Measurements from ENCODE around the gene ZNRF1. TPM values are rescaled to one million over a fixed set of nuclear protein-coding genes. Genes with fewer than 3 reads are reported as not detected.

The ZNRF1 gene
- total RNA-seq, 2 donors from 2014 or later: 44.9 to 46.1 TPM

GRCh38 chr16:75017670-75018525 is 19.1 kb downstream of the ZNRF1 start:
- no peaks in the 10 kb centered on the region for H3K27me3 Mint-ChIP-seq (ENCODE audit: insufficient read depth)
- Histone ChIP-seq H3K4me1 (ENCODE audit: control insufficient read depth, insufficient read depth, low read length) (no peaks in the 10 kb centered on the region), H3K9me3 (ENCODE audit: control insufficient read depth, low read length) (peaks cover 22% of the 10 kb centered on the region), H3K27me3 (ENCODE audit: control insufficient read depth, insufficient read depth, low read length, poor library complexity, severe bottlenecking) (no peaks in the 10 kb centered on the region), H3K36me3 (ENCODE audit: control insufficient read depth, insufficient read depth, low read length) (peaks cover 16% of the 10 kb centered on the region), H3K9ac (ENCODE audit: extremely low read depth, low read length, poor library complexity, severe bottlenecking) (no peak overlapping the region), H3K27ac (ENCODE audit: low read depth, low read length) (no peak overlapping the region), H3K4me3 (ENCODE audit: low read length) (no peak overlapping the region)
- no peak for DNase-seq
- peak overlapping the region; percentile 20 for H3K27ac Mint-ChIP-seq
- peaks cover 2% of the 10 kb centered on the region for H3K4me1 Mint-ChIP-seq
- 93% methylated on average over 3 of the region's 3 CpGs; no CpG with 5 or more reads in 1 of the 2 experiments for whole genome bisulfite sequencing, 2 experiments (ENCODE audit: insufficient coverage in 1 of 2, insufficient read length in 1 of 2)
- peaks cover 31% of the 10 kb centered on the region for H3K9me3 Mint-ChIP-seq
- H3K36me3 Mint-ChIP-seq (ENCODE audit: low read depth): peaks cover 31% of the 10 kb centered on the region
- H3K4me3 Mint-ChIP-seq: no peak overlapping the region
- no peak for TF ChIP-seq CTCF (conservative IDR thresholded peaks at IDR 0.05)

GRCh38 chr16:75019007-75019406 is 20.2 kb downstream of the ZNRF1 start:
- H3K4me1 ChIP-seq (ENCODE audit: control insufficient read depth, insufficient read depth, low read length): no peaks in the 10 kb centered on the region
- no peak overlapping the region for H3K27ac Mint-ChIP-seq
- H3K27ac ChIP-seq (ENCODE audit: low read depth, low read length): no peak overlapping the region
- no peak overlapping the region for H3K9ac ChIP-seq (ENCODE audit: extremely low read depth, low read length, poor library complexity, severe bottlenecking)
- H3K4me3 ChIP-seq (ENCODE audit: low read length): no peak overlapping the region
- DNase-seq: no peak
- no peak for TF ChIP-seq CTCF (conservative IDR thresholded peaks at IDR 0.05)
- H3K9me3 ChIP-seq (ENCODE audit: control insufficient read depth, low read length): peaks cover 22% of the 10 kb centered on the region
- H3K36me3 ChIP-seq (ENCODE audit: control insufficient read depth, insufficient read depth, low read length): peaks cover 20% of the 10 kb centered on the region
- WGBS, 2 experiments (ENCODE audit: insufficient coverage in 1 of 2, insufficient read length in 1 of 2): 88 to 94% methylated on average over 7 to 8 of the region's 8 CpGs
- H3K4me1 Mint-ChIP-seq: peaks cover 2% of the 10 kb centered on the region
- no peaks in the 10 kb centered on the region for H3K27me3 ChIP-seq (ENCODE audit: control insufficient read depth, insufficient read depth, low read length, poor library complexity, severe bottlenecking)
- peaks cover 35% of the 10 kb centered on the region for H3K36me3 Mint-ChIP-seq (ENCODE audit: low read depth)
- peaks cover 31% of the 10 kb centered on the region for H3K9me3 Mint-ChIP-seq
- H3K27me3 Mint-ChIP-seq (ENCODE audit: insufficient read depth): no peaks in the 10 kb centered on the region
- no peak overlapping the region for H3K4me3 Mint-ChIP-seq

- Histone ChIP-seq H3K27me3 (ENCODE audit: control insufficient read depth, insufficient read depth, low read length, poor library complexity, severe bottlenecking) (no peaks in the 10 kb centered on the region), H3K4me3 (ENCODE audit: low read length) (no peak overlapping the region), H3K9ac (ENCODE audit: extremely low read depth, low read length, poor library complexity, severe bottlenecking) (no peak overlapping the region), H3K27ac (ENCODE audit: low read depth, low read length) (no peak overlapping the region), H3K9me3 (ENCODE audit: control insufficient read depth, low read length) (peaks cover 22% of the 10 kb centered on the region), H3K4me1 (ENCODE audit: control insufficient read depth, insufficient read depth, low read length) (no peaks in the 10 kb centered on the region), H3K36me3 (ENCODE audit: control insufficient read depth, insufficient read depth, low read length) (peaks cover 20% of the 10 kb centered on the region)
- H3K4me3 Mint-ChIP-seq: no peak overlapping the region
- peaks cover 7% of the 10 kb centered on the region for H3K4me1 Mint-ChIP-seq
- no peak overlapping the region for H3K27ac Mint-ChIP-seq
- DNase-seq: no peak
- no peaks in the 10 kb centered on the region for H3K27me3 Mint-ChIP-seq (ENCODE audit: insufficient read depth)
- peaks cover 35% of the 10 kb centered on the region for H3K36me3 Mint-ChIP-seq (ENCODE audit: low read depth)
- H3K9me3 Mint-ChIP-seq: peaks cover 31% of the 10 kb centered on the region
- no peak for TF ChIP-seq CTCF (conservative IDR thresholded peaks at IDR 0.05)
- WGBS, 2 experiments (ENCODE audit: insufficient coverage in 1 of 2, insufficient read length in 1 of 2): 93 to 100% methylated on average over 2 to 6 of the region's 7 CpGs
Measured at GRCh38 chr16:75019586-75019985, 20.8 kb downstream of the ZNRF1 start.

Measured in endodermal cell (in vitro differentiated cells).